GM19351 (cell line): ENCODE data around the gene WHAMM.
"Not testable (repeated sequence)": the region's sequence is repeated elsewhere in the genome, so short reads cannot be mapped to it uniquely, and the experiment has no call there.

Source experiments
- ATAC-seq: cut with Tn5 transposase; IDR thresholded peaks from one replicate; pipeline ENCODE4 v1.9.1; 2021; ENCODE audit warnings: mild to moderate bottlenecking, moderate library complexity; ENCODE audit not compliant: unreplicated experiment

Gene WHAMM

DNA sequence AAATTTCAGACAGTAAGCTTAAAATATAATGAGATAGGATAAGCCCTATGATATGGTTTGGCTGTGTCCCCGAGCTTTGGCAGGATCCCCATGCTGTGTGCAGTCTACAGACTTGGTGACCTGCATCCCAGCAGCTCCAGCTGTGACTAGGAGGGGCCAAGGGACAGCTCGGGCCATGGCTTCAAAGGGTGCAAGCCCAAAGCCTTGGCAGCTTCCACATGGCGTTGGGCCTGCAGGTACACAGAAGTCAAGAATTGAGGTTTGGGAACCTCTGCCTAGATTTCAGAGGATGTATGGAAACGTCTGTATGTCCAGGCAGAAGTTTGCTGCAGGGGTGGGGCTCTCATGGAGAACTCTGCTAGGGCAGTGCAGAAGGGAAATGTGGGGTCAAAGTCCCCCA, 56.2 kb downstream of the WHAMM start:
- not testable (repeated sequence) for ATAC-seq

DNA sequence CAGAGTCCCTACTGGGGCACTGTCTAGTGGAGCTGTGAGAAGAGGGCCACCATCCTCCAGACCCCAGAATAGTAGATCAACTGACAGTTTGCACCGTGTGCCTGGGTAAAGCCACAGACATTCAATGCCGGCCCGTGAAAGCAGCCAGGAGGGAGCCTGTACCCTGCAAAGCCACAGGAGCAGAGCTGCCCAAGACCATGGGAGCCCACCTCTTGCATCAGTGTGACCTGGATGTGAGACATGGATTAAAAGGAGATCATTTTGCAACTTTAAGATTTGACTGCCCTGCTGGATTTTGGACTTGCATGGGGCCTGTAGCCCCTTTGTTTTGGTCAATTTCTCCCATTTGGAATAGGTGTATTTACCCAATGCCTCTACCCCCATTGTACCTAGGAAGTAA, 56.6 kb downstream of the WHAMM start:
- ATAC-seq, result not testable (repeated sequence)

DNA sequence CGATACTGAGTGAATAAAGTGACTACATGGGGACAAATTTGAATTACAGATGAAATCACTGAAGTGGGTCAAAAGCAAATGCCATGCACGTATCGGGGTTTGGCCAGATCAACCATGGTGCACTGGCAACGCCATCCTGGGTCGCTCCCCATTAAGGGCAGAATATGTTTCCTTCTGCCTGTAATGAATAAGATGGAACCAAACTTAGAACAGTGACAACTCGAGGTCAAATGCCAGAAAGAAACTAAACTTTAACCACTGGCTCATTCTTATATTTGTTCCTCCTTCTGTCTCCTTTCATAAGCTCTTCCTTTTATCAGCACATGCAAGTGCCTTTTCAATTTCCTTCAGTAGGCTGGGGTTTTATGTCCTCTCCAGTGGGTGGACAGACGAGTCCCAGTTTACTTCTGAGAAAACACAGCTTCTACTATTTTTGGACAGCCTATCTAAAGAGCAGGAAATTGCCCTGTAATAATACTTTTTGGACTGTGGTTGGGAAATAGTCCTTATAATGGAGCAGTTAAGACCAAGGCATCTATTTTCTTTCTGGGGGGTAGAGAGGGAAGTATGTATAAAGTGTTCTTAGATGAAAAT, 61.4 kb downstream of the WHAMM start:
- no peak for ATAC-seq

DNA sequence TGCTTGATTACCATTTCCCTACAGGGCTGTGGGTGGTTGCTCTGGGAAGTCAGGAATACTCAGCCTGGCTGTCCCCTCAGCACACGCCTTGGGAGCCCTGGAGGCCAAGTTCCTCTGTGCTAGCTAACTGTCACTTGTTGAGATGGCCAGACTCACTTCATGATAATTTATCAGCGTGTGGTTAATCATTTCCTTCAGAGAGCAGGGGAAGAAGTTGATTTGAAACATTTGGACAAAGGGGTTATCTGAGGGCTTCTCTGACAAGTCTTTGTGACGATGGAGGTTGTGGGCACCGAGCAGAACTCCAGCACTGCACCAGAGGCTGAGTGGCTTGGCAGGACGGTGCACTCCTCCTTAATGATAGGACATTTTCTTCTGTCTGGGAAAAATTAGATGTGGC, 61.9 kb downstream of the WHAMM start:
- ATAC-seq, result no peak

GRCh38 chr15:82871832-82872484, 62.5 kb downstream of the WHAMM start:
- ATAC-seq, result no peak

DNA sequence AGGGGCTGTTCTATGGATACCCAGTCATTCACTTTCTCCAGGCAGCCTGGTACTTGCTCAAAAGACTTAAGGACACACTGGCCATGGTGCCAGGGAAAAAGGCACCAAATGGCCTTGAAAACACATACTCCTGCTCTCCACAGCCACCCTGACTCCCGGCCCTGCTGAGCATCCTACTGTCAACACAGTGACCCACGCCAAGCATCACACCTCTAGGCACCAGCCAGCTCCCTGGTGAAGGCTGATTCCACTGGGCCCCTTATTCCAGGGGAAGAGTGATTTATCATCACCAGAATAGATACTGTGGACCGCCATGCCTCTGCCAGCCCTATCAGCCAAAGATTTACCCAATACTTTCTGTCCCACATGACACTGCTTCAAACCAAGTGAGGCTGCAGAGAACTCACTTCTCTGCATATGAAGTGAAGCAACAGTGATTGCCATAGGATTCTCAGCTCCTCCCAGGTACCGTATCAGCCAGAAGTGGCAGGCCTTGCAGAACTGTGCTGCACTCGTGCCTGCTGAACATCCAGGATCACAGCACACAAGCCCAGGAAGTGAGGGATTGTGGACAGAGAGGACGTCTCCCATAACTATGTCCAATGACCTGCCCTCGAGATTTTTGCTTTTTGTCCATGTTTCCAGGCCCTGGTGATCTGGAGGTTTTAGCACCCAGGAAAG, 63.7 kb downstream of the WHAMM start:
- no peak for ATAC-seq

- ATAC-seq, result no peak
Observed at GRCh38 chr15:82874267-82874666, 64.8 kb downstream of the WHAMM start.

DNA sequence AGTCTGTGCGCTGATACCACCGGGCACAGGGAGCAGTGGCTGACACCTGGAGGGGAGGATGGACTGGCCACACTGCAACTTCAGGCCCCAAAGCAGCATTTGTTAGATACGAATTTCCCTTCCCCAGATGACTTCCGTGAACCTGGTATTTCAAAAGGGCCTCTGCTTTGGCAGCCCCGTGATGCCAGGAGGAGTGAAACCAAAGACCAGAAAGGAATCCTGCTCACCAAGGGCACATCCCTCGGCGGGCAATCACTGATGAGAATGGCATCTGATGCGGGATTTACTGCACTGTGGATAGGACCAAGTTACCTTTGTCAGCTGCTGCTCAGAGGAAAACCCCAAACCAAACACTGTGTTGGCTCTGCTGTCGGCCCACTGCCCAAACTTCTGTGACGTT, 65.5 kb downstream of the WHAMM start:
- no peak for ATAC-seq

GRCh38 chr15:82875411-82876003, 66.1 kb downstream of the WHAMM start:
- no peak for ATAC-seq

GRCh38 chr15:82877825-82878224, 68.4 kb downstream of the WHAMM start:
- no peak for ATAC-seq

GRCh38 chr15:82878325-82878724, 68.9 kb downstream of the WHAMM start:
- ATAC-seq, result no peak

DNA sequence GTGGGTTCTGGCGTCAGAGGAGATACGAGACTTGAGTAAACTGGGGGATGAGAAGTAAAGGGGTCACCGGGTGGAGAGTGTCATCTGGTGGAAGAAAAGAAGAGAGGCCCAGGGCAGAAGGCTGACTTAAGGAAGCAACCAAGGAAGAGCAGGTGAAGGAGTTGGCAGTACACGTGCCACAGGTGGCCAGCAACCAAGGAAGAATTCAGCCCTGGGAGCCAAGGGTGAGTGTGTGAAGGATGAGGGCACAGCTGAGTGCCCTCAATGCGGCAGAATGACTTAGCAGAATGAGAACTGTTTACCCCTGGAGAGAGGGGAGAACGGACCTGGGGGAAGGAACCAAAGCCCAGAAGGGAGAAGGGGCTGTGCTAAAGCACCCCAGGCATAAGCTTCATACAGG, 71.3 kb downstream of the WHAMM start:
- ATAC-seq, result no peak

- no peak for ATAC-seq
Observed at GRCh38 chr15:82881747-82882146, 72.3 kb downstream of the WHAMM start.

GRCh38 chr15:82882273-82882928, 73.0 kb downstream of the WHAMM start:
- ATAC-seq, result no peak
